ENCODE results near the gene ZNF710. TPM values are rescaled to one million over a fixed set of nuclear protein-coding genes. Genes with fewer than 3 reads are reported as not detected.

The ZNF710 gene
- total RNA-seq, 1 donor from 2014 or later: 23.1 TPM

DNA sequence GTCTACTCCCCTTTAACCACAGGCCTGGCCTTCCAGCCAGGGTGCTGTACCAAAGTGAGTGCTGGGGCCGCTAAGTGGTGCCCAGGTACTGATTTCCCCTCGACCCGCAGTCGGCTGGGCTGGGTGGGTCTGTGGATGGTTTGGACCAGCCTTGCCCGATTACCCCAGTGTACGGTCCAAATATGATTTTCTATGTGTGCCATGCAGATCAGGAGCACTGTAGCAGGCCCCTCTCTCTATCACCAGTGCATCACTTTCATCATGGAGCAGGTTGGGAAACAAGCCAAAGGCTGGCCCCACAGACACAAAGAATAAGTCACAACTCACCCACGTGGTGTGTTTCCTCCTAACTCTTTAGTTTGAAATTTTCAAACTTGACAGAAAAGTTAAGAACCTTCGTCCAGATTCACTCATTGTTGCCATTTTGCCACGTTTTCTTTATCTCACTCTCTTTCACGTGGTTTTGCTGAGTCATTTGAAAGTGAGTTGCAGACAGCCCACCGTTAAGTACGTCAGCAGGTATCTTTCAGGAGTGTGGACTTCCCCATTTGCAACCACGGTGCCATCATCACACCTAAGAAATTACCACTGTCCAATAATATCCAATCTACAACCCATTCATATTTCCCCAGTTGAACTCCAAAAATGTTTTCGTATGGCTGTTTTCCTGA lies 37.0 kb downstream of the ZNF710 start:
- DNase-seq (ENCODE audit: extremely low spot score in 2 of 2): no peak
- Histone ChIP-seq H3K9me3 (no peaks in the 10 kb centered on the region), H3K27me3 (no peaks in the 10 kb centered on the region), H3K4me3 (no peak overlapping the region), H3K36me3 (no peaks in the 10 kb centered on the region), H3K4me1 (peaks cover 60% of the 10 kb centered on the region), H3K27ac (no peak overlapping the region)
- TF ChIP-seq, protein P1, sequence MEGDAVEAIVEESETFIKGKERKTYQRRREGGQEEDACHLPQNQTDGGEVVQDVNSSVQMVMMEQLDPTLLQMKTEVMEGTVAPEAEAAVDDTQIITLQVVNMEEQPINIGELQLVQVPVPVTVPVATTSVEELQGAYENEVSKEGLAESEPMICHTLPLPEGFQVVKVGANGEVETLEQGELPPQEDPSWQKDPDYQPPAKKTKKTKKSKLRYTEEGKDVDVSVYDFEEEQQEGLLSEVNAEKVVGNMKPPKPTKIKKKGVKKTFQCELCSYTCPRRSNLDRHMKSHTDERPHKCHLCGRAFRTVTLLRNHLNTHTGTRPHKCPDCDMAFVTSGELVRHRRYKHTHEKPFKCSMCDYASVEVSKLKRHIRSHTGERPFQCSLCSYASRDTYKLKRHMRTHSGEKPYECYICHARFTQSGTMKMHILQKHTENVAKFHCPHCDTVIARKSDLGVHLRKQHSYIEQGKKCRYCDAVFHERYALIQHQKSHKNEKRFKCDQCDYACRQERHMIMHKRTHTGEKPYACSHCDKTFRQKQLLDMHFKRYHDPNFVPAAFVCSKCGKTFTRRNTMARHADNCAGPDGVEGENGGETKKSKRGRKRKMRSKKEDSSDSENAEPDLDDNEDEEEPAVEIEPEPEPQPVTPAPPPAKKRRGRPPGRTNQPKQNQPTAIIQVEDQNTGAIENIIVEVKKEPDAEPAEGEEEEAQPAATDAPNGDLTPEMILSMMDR (IDR thresholded peaks at IDR 0.05): no peak
- TF ChIP-seq POLR2A (IDR thresholded peaks at IDR 0.05) (no peak), POLR2AphosphoS5 (IDR thresholded peaks at IDR 0.05; ENCODE audit: insufficient read depth in 1 of 2, low read depth in 1 of 2) (no peak)
- intact Hi-C loops (cut with DNase I): no loop called here

DNA sequence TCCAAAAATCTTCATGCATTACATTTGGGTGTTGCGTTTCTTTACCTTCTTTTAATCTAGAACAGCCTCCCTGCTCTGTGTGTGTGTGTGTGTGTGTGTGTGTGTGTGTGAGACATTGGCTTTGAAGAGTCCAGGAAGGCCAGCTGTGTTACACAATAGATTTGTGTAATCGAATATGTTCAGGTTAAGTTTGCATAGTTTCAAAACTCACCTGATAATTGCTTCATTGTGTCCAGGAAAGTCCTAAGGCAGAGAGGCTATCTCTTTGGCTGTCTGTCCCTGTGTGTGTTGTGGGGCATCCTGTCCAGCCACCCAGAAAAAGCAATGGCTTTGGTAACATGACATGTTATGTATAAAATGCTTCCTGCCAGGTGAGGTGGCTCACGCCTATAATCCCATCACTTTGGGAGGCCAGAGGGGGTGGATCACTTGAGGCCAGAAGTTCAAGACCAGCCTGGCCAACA lies 37.5 kb downstream of the ZNF710 start:
- no peaks in the 10 kb centered on the region for H3K9me3 ChIP-seq
- no peak for DNase-seq (ENCODE audit: extremely low spot score in 2 of 2)
- intact Hi-C loops (cut with DNase I): no loop called here
- no peak overlapping the region for H3K27ac ChIP-seq
- no peaks in the 10 kb centered on the region for H3K27me3 ChIP-seq
- peaks cover 54% of the 10 kb centered on the region for H3K4me1 ChIP-seq
- no peak for TF ChIP-seq POLR2A (IDR thresholded peaks at IDR 0.05)
- no peak for TF ChIP-seq POLR2AphosphoS5 (IDR thresholded peaks at IDR 0.05; ENCODE audit: insufficient read depth in 1 of 2, low read depth in 1 of 2)
- TF ChIP-seq, protein P1 (IDR thresholded peaks at IDR 0.05): no peak
- H3K36me3 ChIP-seq: no peaks in the 10 kb centered on the region
- H3K4me3 ChIP-seq: no peak overlapping the region

DNA sequence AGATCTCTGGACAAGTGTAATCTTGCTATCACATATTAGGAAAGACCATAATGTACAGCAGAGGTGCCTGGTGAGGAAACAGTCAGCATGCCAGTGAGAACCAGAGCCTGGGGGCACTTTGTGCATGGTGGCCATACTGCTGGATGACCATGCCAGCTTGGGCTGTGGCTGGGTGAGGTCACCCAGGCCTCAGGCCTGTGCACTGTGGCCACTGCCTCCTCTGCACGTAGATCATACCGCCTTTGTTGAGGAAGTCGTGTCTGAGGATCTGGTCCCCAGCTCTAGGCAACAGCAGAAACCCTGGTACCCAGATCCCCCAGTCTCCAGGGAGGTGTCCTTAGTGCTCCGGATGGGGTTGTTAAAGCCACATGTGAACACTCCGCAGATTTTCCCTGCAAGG lies 38.9 kb downstream of the ZNF710 start:
- Histone ChIP-seq H3K9me3 (no peaks in the 10 kb centered on the region), H3K27me3 (no peaks in the 10 kb centered on the region), H3K4me3 (no peak overlapping the region), H3K4me1 (peaks cover 41% of the 10 kb centered on the region), H3K36me3 (no peaks in the 10 kb centered on the region), H3K27ac (no peak overlapping the region)
- intact Hi-C loops (cut with DNase I): no loop called here
- DNase-seq (ENCODE audit: extremely low spot score in 2 of 2): no peak
- TF ChIP-seq POLR2A (IDR thresholded peaks at IDR 0.05): no peak
- TF ChIP-seq, protein P1 (IDR thresholded peaks at IDR 0.05): no peak
- TF ChIP-seq POLR2AphosphoS5 (IDR thresholded peaks at IDR 0.05; ENCODE audit: insufficient read depth in 1 of 2, low read depth in 1 of 2): no peak

DNA sequence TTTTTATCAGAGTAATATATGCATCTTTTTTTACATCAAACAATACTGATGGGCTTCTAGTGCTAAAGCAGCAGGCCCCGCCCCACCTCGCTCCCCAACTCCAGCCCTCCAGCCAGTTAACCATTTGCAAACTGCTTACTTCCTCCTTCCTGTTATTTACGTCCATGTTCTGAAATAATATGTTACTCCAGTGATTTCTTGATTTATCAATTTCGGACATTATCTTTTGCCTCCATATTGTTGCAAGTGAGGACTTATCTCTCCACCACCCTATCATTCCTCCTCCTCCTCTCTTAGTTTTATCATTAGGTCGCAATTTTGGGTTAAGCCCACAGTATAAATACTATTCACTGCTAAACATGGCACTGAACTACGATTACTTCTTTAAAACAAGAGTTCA lies 39.5 kb downstream of the ZNF710 start:
- H3K4me1 ChIP-seq: peaks cover 40% of the 10 kb centered on the region
- H3K4me3 ChIP-seq: no peak overlapping the region
- no peak overlapping the region for H3K27ac ChIP-seq
- intact Hi-C loops (cut with DNase I): no loop called here
- DNase-seq (ENCODE audit: extremely low spot score in 2 of 2): no peak
- no peaks in the 10 kb centered on the region for H3K27me3 ChIP-seq
- no peaks in the 10 kb centered on the region for H3K36me3 ChIP-seq
- TF ChIP-seq POLR2AphosphoS5 (IDR thresholded peaks at IDR 0.05; ENCODE audit: insufficient read depth in 1 of 2, low read depth in 1 of 2): no peak
- no peak for TF ChIP-seq POLR2A (IDR thresholded peaks at IDR 0.05)
- TF ChIP-seq, protein P1 (IDR thresholded peaks at IDR 0.05): no peak
- H3K9me3 ChIP-seq: no peaks in the 10 kb centered on the region

DNA sequence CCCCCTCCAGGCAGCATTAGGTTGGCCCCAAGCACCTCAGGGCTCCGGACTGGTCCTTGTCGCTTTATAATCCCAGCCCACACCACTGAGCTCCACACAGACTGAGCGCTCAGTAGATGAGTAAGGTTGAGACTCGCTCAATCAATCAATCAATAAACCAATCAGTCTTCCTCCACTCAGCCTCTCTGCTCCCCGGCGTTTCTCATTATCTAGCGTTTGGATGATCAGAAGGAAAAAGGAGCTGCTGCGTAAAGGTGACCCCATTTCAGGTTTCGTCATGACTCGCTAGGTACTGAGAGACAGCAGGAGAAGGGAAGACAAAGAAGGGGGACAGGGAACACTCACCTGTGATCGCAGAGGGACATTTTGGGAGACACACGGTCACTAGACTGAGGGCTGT lies 41.2 kb downstream of the ZNF710 start:
- intact Hi-C loops (cut with DNase I): no loop called here
- Histone ChIP-seq H3K36me3 (no peaks in the 10 kb centered on the region), H3K27ac (no peak overlapping the region), H3K9me3 (no peaks in the 10 kb centered on the region), H3K27me3 (no peaks in the 10 kb centered on the region), H3K4me3 (no peak overlapping the region), H3K4me1 (peaks cover 41% of the 10 kb centered on the region)
- TF ChIP-seq, protein P1 (IDR thresholded peaks at IDR 0.05): no peak
- TF ChIP-seq POLR2AphosphoS5 (IDR thresholded peaks at IDR 0.05; ENCODE audit: insufficient read depth in 1 of 2, low read depth in 1 of 2) (no peak), POLR2A (IDR thresholded peaks at IDR 0.05) (no peak)
- DNase-seq (ENCODE audit: extremely low spot score in 2 of 2): no peak
